K562 (cell line): Measurements from ENCODE around the gene LBH. TPM values are rescaled to one million over a fixed set of nuclear protein-coding genes. Genes with fewer than 3 reads are reported as not detected.

Experiments
- ATF1 ChIP-seq, 2 experiments: fragments of 450-650 bp in 1 of 2; IDR thresholded peaks; 2 replicates each; pipeline ENCODE4 v1.6.1; 2016; ENCODE audit warnings: missing compliant biosample characterization in 1 of 2, missing genetic modification characterization in 1 of 2
- BCOR ChIP-seq: fragments of 450-650 bp; IDR thresholded peaks from 2 replicates; pipeline ENCODE4 v1.6.1; 2016
- CGGBP1 ChIP-seq: fragments of 250-450 bp; sonication (Bioruptor Pico); IDR thresholded peaks from 2 replicates; pipeline ENCODE4 v1.9.0; 2021; ENCODE audit warnings: mild to moderate bottlenecking
- GTF2A2 ChIP-seq: IDR thresholded peaks from 2 replicates; pipeline ENCODE4 v1.6.1; 2016; ENCODE audit warnings: mild to moderate bottlenecking, missing genetic modification characterization, missing compliant biosample characterization
- IFI16 ChIP-seq: fragments of 250-450 bp; sonication (Bioruptor Pico); IDR thresholded peaks from 2 replicates; pipeline ENCODE4 v2.1.2; 2022; ENCODE audit warnings: mild to moderate bottlenecking, inconsistent platforms
- JUN ChIP-seq, 2 experiments: sonication (generic) in 1 of 2; formaldehyde crosslinking in 1 of 2; IDR thresholded peaks; 2 replicates each; pipeline versions ENCODE4 v1.6.1 to v1.8.0; 2012 to 2022; ENCODE audit warnings: borderline replicate concordance in 2 of 2, mild to moderate bottlenecking in 2 of 2, improper control_type of control experiment in 1 of 2, low read depth in 1 of 2, low read length in 1 of 2, missing genetic modification reagents in 1 of 2
- KAT2B ChIP-seq: IDR thresholded peaks from one replicate; pipeline ENCODE4 v1.6.1; 2012; ENCODE audit warnings: low read depth, mild to moderate bottlenecking, control low read depth, inconsistent platforms, low read length, moderate library complexity
- MAFG ChIP-seq: fragments of 450-650 bp; conservative IDR thresholded peaks from 2 replicates; pipeline ENCODE4 v1.6.1; 2016; ENCODE audit warnings: missing genetic modification characterization, missing compliant biosample characterization
- MEF2D ChIP-seq: conservative IDR thresholded peaks from 2 replicates; pipeline ENCODE4 v1.6.1; 2016; ENCODE audit warnings: low read depth, missing genetic modification characterization, missing compliant biosample characterization
- NBN ChIP-seq: fragments of 450-650 bp; IDR thresholded peaks from 2 replicates; pipeline ENCODE4 v1.6.1; 2016; ENCODE audit warnings: low read depth, mild to moderate bottlenecking
- PHB ChIP-seq: fragments of 250-450 bp; sonication (Bioruptor Pico); IDR thresholded peaks from 2 replicates; pipeline ENCODE4 v1.5.0; 2021
- PHF8 ChIP-seq: fragments of 200-600 bp; sonication (generic); IDR thresholded peaks from 2 replicates; pipeline ENCODE4 v1.6.1; 2012; ENCODE audit warnings: mixed run types, mild to moderate bottlenecking, inconsistent platforms, low read length, moderate library complexity, borderline replicate concordance
- PTRF ChIP-seq: fragments of 450-650 bp; IDR thresholded peaks from 2 replicates; pipeline ENCODE4 v1.6.1; 2016; ENCODE audit warnings: mild to moderate bottlenecking, missing genetic modification characterization, missing compliant biosample characterization
- RBM15 ChIP-seq: fragments of 200-400 bp; formaldehyde crosslinking; IDR thresholded peaks from 2 replicates; pipeline ENCODE4 v1.6.1; 2018; ENCODE audit warnings: mild to moderate bottlenecking, low read length, moderate library complexity; ENCODE audit not compliant: insufficient read depth
- RBM39 ChIP-seq: fragments of 200-400 bp; formaldehyde crosslinking; optimal IDR thresholded peaks from 2 replicates; pipeline ENCODE3; 2018; ENCODE audit warnings: low read depth, low read length
- SNAPC5 ChIP-seq: fragments of 250-450 bp; sonication (Bioruptor Pico); IDR thresholded peaks from 2 replicates; pipeline ENCODE4 v1.8.0; 2021; ENCODE audit warnings: moderate library complexity, mild to moderate bottlenecking, inconsistent platforms
- SP2 ChIP-seq: IDR thresholded peaks from 2 replicates; pipeline ENCODE4 v1.6.1; 2011; ENCODE audit warnings: mild to moderate bottlenecking, low read depth, low read length, moderate library complexity; ENCODE audit not compliant: poor library complexity, severe bottlenecking; ENCODE audit errors: extremely low read depth
- TGIF2 ChIP-seq: sonication (generic); formaldehyde crosslinking; IDR thresholded peaks from 2 replicates; pipeline ENCODE4 v1.8.1; 2022; ENCODE audit warnings: mild to moderate bottlenecking, missing genetic modification reagents, moderate library complexity
- YBX1 ChIP-seq: fragments of 450-650 bp; IDR thresholded peaks from 2 replicates; pipeline ENCODE4 v1.7.1; 2016; ENCODE audit warnings: mild to moderate bottlenecking
- ZNF444 ChIP-seq: fragments of 250-450 bp; sonication (Bioruptor Pico); IDR thresholded peaks from 2 replicates; pipeline ENCODE4 v1.4.0; 2020; ENCODE audit warnings: mild to moderate bottlenecking, moderate library complexity
- polyA plus RNA-seq, 8 experiments: library from polyadenylated mRNA; depleted of rRNA in 4 of 8; stranded (reverse) in 5 of 8; unstranded in 3 of 8; fragments of >200 nt; fragmentation: Nextera tagmentation in 2 of 8; fragmentation: Illumina TruSeq in 1 of 8; extraction: Ambion mirVana in 2 of 8; extraction: Trizol in 1 of 8; gene quantifications; 2 replicates each; pipeline versions ENCODE4 v1.2.1 to v1.2.3, GENCODE V29; 2011 to 2014; ENCODE audit warnings: inconsistent platforms in 1 of 8, missing spikeins in 1 of 8
- total RNA-seq, 7 experiments: library from RNA; depleted of rRNA in 6 of 7; stranded (reverse); fragments of >200 nt in 6 of 7; fragmentation: Illumina TruSeq in 2 of 7; extraction: Trizol in 2 of 7; gene quantifications; 2 replicates each; pipeline versions ENCODE4 v1.2.1 to v1.2.3, GENCODE V29; 2011 to 2021; ENCODE audit warnings: low replicate concordance in 1 of 7
- TF ChIP-seq, protein P1 (sequence below), 2 experiments: fragments of 450-650 bp; IDR thresholded peaks; 2 replicates each; pipeline ENCODE4 v1.6.1; 2018; ENCODE audit warnings: mild to moderate bottlenecking in 2 of 2, low read depth in 1 of 2; ENCODE audit not compliant: partially characterized antibody in 2 of 2
- TF ChIP-seq, protein P2 (sequence below): fragments of 450-650 bp; conservative IDR thresholded peaks from 2 replicates; pipeline ENCODE4 v1.6.1; 2016; ENCODE audit warnings: missing genetic modification characterization, low read depth, mild to moderate bottlenecking, missing compliant biosample characterization, moderate library complexity

Gene LBH
- total and polyA plus RNA-seq, 9 of the 15 experiments (the other 6 are each of a cell fraction or from before 2014, with no cell fraction given): 3.1 to 13.4 (median 7.4) TPM

- TF ChIP-seq ZNF444 (CRISPR knock-in tag) (no peak), ATF1 (CRISPR knock-in tag; IDR thresholded peaks at IDR 0.05) (no peak), ATF1 (tag; IDR thresholded peaks at IDR 0.05) (peak; percentile 69), GTF2A2 (tag) (no peak; the same call in 1 of the 2 replicates), NBN (peak; percentile 92), CGGBP1 (CRISPR knock-in tag) (no peak), IFI16 (0 out of 2 replicates have a peak, but pooled peaks have one; percentile 58), RBM15 (no peak), KAT2B (no peak), RBM39 (no peak), JUN (IDR thresholded peaks at IDR 0.05; ENCODE audit: borderline replicate concordance, low read depth, low read length) (peak; percentile 89), JUN (CRISPR knock-in tag; IDR thresholded peaks at IDR 0.05; ENCODE audit: borderline replicate concordance) (no peak), SNAPC5 (CRISPR knock-in tag) (no peak), MAFG (peak; percentile 97), YBX1 (no peak), BCOR (peak; percentile 74; the same call in 1 of the 2 replicates), MEF2D (tag) (peak; percentile 87), PTRF (tag) (no peak), SP2 (no peak), TGIF2 (CRISPR knock-in tag) (no peak), PHB (CRISPR knock-in tag) (no peak), PHF8 (no peak; the same call in 1 of the 2 replicates)
- TF ChIP-seq, protein P1, sequence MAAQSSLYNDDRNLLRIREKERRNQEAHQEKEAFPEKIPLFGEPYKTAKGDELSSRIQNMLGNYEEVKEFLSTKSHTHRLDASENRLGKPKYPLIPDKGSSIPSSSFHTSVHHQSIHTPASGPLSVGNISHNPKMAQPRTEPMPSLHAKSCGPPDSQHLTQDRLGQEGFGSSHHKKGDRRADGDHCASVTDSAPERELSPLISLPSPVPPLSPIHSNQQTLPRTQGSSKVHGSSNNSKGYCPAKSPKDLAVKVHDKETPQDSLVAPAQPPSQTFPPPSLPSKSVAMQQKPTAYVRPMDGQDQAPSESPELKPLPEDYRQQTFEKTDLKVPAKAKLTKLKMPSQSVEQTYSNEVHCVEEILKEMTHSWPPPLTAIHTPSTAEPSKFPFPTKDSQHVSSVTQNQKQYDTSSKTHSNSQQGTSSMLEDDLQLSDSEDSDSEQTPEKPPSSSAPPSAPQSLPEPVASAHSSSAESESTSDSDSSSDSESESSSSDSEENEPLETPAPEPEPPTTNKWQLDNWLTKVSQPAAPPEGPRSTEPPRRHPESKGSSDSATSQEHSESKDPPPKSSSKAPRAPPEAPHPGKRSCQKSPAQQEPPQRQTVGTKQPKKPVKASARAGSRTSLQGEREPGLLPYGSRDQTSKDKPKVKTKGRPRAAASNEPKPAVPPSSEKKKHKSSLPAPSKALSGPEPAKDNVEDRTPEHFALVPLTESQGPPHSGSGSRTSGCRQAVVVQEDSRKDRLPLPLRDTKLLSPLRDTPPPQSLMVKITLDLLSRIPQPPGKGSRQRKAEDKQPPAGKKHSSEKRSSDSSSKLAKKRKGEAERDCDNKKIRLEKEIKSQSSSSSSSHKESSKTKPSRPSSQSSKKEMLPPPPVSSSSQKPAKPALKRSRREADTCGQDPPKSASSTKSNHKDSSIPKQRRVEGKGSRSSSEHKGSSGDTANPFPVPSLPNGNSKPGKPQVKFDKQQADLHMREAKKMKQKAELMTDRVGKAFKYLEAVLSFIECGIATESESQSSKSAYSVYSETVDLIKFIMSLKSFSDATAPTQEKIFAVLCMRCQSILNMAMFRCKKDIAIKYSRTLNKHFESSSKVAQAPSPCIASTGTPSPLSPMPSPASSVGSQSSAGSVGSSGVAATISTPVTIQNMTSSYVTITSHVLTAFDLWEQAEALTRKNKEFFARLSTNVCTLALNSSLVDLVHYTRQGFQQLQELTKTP (IDR thresholded peaks at IDR 0.05; ENCODE audit: low read depth in 1 of 2, partially characterized antibody in 2 of 2): peak in 1 of 2 experiments; percentile 91
- TF ChIP-seq, protein P2, sequence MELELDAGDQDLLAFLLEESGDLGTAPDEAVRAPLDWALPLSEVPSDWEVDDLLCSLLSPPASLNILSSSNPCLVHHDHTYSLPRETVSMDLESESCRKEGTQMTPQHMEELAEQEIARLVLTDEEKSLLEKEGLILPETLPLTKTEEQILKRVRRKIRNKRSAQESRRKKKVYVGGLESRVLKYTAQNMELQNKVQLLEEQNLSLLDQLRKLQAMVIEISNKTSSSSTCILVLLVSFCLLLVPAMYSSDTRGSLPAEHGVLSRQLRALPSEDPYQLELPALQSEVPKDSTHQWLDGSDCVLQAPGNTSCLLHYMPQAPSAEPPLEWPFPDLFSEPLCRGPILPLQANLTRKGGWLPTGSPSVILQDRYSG (tag): peak; percentile 85
Measured at GRCh38 chr2:30252723-30253701, 21.7 kb downstream of the LBH start (continued).
